Raji (cell line): ENCODE results near the gene NFIX.

ENCODE experiments used
- POLR2A ChIP-seq: IDR thresholded peaks from 2 replicates; pipeline ENCODE4 v1.6.1; 2011; ENCODE audit warnings: low read depth, low read length, control low read depth; ENCODE audit not compliant: insufficient read depth

NFIX gene

DNA sequence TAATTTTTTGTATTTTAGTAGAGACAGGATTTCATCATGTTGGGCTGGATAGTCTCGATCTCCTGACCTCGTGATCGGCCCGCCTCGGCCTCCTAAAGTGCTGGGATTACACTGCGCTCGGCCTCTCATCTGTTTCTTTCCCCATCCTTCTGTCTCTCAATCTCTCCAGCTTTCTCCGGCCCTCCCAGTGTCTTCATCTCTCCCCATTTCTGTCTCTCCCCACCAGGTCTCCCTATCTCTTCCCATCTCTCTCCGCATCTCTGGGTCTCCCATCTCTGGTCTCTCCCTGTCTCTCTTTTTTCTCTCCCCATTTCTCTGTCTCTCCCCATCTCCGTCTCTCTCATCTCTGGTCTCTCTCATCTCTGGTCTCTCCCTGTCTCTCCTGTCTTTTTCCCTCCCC is 12.2 kb upstream of the NFIX start:
- no peak for TF ChIP-seq POLR2A

DNA sequence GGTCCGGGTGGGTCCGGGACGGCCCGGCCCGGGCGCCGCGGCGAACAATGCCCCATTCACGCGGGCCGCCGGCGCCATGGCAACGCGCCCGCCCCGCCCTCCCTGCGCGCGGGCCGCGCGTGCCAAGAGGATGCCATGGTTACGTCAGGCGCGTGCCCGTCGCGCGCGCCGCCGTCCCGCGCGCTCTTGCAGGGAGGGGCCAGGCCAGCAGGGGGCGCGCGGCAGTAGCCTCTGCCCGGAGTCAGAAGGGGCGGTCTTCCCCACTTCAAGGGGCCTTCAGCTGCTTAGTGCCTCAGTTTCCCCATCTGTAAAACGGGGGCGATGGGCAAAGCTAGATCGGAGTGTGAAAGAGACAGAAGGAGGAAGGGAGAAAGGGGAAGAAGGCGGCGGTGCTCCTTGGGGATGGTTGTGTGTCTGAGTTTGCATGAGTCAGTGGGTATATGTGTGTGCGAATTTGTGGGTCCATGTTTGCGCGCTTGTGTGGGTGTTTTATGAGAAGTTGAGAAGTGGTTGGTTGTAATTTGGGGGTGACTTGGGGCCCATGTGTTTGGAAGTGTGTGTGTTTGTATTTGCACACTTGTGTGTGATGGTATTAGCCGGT is 11.6 kb upstream of the NFIX start:
- TF ChIP-seq POLR2A, result no peak

DNA sequence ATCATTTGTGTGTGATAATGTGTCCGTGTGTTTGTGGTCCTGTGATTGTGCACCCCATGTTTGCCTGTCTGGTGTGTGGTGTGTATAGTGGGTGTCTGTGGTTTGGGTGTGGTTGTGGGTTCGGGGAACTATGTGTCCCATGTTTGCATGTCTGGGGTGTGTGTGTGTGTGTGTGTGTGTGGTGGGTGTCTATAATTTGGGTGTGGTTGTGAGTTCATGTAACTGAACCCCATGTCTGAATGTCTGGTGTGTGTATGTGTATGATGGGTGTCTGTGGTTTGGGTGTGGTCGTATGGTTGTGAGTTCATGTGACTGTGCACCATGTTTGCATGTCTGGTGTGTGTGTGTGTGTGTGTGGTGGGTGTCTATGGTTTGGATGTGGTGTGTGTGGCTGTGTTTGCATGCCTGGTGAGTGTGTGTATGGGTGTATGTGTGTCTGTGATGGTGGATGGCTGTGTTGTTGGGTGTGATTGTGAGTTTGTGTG is 11.1 kb upstream of the NFIX start:
- TF ChIP-seq POLR2A, result no peak

DNA sequence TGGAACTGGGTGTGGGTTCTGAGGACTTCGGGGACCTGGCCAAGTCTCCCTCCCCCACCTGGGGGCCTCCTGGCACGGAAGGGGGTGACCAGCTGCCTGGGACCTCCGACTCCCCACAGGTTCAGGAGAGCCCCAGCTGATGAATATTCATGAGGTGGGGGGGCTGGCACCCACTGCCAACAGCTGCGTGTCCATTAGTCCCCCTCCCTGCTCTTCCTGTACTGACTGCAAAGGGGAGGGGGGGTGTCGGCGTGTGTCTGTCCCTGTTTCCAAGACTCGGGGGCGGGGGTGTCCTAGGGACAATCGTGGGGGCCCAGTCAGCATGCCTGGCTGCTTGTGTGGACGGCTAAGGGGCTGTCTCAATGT is 10.6 kb upstream of the NFIX start:
- TF ChIP-seq POLR2A, result no peak

DNA sequence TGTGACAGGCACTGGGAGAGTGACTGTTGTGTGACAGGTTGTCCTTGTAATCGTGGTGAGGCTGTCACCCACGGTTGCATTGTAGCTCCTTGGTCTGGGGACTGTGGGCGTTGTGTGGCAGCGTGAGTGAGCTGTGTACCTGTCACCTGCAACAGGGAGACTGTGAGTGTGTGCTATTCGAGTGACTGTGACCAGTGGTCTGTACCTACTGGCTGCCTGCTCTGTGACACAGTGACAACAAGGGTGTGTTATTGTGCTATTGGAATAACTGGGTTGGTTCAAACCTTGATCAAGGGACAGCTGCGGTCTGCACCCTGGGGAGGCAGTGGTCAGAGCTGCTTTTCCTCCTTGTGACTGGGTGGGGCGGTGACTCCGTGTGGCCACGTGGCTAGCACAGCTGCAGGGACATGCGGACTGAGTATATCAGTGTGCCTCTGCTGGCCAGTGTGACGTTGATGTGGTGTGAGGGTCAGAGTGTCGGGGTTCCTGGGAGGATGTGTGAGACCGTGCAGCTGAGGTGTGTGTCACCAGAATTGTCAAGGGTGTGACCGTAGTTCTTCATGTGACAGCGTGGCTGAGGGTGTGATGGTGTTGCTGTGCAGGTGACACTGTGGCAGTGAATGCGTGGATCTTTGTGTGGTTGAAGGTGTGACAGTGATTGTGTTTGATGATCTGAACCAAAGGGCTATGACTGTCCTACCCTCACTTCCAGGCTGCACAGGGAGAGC is 10.1 kb upstream of the NFIX start:
- TF ChIP-seq POLR2A, result no peak

DNA sequence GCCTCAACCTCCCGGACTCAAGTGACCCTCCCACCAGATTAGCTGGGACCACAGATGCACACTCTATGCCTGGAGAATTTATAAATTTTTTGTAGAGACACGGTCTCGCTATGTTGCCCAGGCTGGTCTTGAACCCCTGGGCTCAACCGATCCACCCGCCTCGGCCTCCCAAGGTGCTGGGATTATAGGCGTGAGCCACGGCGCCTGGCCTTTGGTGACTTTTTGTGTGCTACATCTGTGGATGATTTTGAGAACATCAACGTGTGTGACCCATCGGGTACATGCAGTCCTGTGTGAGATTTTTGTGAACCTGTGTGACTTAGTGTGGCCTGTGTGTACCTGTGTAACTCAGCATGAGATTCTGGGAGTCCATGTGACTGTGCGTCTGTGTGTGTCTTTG is 8.5 kb upstream of the NFIX start:
- no peak for TF ChIP-seq POLR2A

DNA sequence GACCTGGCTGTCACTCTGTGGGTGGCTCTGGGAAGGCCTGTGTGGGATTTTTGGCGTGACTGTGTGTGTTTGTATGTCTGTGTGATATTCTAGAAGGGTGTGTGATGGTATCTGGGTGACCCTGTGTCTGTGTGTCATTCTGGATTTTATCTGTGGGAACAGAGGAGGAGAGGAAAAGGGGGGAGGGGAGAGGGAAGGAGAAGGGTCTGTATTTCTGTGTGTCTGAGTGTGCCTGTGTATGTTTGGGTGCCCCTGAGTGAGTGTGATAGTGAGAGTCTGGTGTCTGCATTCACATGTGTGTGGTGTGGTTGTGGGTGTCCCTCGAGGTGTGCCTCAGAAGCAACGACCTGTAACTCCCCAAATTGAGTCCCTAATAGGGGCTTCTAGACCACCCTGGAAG is 8.1 kb upstream of the NFIX start:
- no peak for TF ChIP-seq POLR2A

DNA sequence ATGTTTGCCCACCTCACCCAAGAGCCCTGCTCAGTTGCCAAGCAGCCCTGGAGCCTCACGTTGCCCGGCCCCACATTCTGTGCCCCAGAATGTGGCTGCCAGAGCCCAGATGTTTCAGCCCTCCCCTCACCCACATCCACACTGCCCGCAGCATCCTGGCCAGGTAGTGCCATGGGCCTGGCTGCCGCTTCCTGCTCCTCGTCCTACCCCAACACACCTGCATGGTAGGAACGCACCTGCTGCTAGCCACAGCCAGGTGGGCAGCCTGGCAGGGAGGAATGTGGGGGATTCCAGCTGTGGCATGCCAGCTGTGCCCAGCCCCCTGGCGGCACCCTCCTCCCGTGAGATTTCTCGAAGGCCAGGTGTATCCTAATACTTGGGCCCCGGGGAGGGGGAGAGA is 7.5 kb upstream of the NFIX start:
- TF ChIP-seq POLR2A, result no peak

DNA sequence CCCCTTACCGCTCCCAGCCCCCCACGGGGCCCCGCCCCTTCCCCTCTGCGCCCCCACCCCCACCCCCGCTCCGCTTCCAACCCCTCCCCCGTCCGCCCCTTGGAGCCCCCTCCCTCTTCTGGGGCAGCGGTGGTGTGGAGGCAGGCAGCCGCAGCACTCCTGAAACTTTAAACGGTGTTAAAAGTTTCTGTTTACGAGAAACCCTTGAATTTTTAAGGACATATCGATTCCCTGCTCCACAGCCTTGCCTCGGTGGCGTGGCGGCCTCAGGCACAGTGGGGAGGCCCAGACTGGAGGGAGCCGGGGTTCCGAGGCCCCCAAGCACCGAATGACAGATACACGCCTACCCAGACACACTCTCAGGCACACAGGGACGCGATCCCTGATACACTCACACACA is 4.8 kb upstream of the NFIX start:
- no peak for TF ChIP-seq POLR2A

DNA sequence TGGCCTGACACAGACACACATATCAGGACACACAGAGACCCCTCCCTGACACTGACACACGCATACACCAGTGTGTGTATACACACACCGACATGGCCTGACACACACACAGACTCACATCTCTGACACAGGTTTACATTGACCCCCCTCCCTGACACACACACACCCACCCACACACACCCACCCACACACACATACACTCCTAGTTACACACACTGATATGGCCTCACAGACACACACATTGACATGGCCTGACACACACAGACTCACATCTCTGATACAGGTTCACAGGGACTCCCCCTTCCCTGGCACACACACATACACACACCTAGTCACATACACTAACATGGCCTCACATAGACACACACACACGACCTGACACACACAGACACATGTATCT is 4.4 kb upstream of the NFIX start:
- no peak for TF ChIP-seq POLR2A

DNA sequence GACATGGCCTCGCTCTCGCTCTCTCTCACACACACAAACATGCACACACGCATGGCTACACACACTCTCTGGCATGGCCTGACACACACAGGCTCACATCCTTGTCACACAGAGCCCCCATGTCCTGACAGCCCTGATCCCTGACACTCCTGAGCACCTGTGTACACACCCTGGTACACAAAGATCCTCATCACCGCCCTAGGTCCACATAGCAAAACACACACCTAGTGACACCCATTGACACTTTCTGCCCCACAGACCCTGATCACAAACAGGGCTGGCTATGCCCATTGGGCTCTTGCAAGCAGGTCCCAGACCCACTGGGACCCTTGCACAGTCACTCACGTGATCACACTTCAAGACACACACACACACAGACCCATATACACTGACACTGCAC is 4.0 kb upstream of the NFIX start:
- no peak for TF ChIP-seq POLR2A

DNA sequence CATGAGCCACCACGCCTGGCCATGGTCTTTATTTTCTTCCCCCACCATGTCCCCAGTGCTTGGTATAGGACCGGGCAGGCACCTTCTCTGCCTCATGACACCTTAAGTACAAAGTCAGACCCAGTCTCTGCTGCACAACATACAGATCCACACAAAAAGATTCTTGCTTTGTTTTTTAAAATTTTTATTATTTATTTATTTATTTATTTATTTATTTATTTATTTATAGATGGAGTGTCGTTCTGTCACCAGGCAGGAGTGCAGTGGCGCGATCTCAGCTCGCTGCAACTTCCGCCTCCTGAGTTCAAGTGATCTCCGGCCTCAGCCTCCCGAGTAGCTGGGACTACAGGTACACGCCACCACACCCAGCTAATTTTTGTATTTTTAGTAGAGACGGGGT is 2.5 kb upstream of the NFIX start:
- TF ChIP-seq POLR2A, result no peak

DNA sequence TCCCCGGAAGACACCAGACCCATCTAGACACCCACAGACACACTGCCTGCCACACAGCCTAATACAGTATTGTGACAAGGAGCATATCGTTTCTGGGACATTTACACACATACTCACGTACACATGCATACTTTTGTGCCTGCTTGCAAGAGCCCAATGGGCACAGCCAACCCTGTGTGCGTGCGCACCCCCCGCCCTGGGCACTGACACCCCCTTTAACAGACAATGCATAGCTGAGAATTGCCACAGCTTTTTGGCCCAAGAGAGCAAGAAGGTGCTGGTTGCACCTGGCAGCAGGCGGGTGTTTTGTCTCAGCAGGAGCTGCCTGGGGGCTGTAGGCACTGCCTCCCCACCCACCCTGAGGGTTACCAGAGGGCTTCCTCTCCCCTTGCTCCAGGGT is 1.7 kb upstream of the NFIX start:
- TF ChIP-seq POLR2A, result no peak

DNA sequence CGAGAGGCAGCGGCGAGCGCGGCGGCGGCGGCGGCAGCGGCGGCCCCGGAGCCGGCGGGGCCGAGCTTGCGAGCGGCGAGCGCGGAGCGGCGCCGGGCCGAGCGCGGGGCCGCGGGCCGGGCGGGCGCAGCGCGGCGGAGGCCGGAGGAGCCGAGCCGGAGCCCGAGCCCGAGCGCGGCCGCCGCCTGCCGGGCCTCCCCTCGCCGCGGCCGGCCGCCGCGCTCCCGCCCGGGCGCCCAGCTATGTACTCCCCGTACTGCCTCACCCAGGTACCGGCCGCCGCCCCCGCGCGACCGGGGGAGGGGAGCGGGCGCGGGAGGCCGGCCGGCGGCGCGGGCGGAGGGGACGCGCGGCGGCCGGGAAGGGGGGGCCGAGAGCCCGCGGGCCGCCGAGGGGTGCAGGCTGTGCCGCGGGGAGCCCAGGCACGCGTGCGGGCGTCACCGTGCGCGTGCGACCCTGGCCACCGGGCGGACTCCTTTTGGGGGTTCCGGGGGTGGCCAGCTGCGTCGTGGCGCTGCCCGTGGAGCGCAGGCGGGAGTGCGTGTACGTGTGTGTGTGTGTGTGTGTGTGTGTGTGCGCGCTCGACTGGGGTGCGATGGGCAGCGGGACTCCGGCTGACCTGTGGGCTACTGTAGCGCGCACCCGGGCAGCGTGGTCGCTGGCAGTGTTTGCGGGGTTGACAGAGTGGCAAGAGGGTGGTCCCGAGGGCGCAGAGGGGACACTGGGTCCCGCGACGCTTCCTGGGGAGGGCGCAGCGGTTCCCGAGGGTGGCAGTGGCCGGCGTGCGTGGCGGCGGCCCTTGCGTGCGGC is 526 bp downstream of the NFIX start:
- no peak for TF ChIP-seq POLR2A

DNA sequence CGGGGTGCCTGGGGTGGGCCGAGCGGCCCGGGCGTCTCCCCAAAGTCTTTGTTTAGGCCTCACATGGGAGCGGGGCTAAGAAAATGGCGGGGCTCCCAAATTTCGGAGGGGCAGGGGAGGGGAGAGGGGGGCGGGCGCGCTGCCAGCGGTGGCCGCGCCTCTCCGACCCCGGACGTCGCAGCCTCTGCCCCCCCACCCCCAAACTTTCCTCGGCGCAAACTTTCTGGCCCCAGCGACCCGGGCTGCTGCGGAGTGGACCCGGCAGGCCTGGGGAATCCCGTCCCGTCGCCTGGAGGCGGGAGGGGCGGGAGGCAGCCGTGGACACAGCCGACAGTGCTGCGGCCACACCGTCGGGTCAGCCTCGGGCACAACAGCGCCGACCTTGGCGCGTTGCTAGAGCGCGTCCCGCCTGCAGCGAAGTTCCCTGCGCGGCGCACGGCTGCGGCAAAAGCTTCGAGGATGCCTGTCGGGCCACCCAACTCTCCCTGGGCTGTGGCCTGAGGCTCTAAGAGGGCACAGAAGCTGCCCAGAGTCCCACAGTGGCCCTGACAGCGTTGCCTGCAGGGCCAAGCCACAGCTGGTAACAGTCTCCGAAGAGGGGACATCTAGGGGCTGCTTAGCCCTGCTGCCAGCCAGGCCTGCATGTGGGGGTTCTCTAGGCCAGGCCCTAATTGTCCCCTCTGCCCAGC is 1.3 kb downstream of the NFIX start:
- TF ChIP-seq POLR2A, result no peak
